WTC11 (cell line): ENCODE results near the gene PPP2R3A. TPM values are rescaled to one million over a fixed set of nuclear protein-coding genes. Genes with fewer than 3 reads are reported as not detected.

Experiments
- ATAC-seq: fragments of 200-7000 bp; cut with Tn5 transposase; 2 replicates; pipeline ENCODE4 v1.10.0; 2021; ENCODE audit warnings: mild to moderate bottlenecking, moderate library complexity
- CTCF ChIA-PET: fragments of 300-600 bp; sonication (Branson Sonifier 250); formaldehyde crosslinking; loops from one replicate; lab custom pipeline; 2021; ENCODE audit warnings: antibody characterized with exemption; lab: Charles Lee
- POLR2A ChIA-PET: fragments of 350-600 bp; sonication (Branson Sonifier 250); formaldehyde crosslinking; loops from one replicate; lab custom pipeline; 2021; ENCODE audit warnings: antibody characterized with exemption; lab: Charles Lee
- DNase-seq: peaks from one replicate; pipeline ENCODE4 v3.0.0; 2021; ENCODE audit warnings: low spot score
- H3K27ac Mint-ChIP-seq: 2 replicates; pipeline ENCODE4 v1.8.0; 2021; ENCODE audit warnings: mixed read lengths
- H3K27me3 Mint-ChIP-seq: 2 replicates; pipeline ENCODE4 v1.8.0; 2021; ENCODE audit warnings: low read depth, mild to moderate bottlenecking, moderate library complexity, mixed read lengths
- H3K36me3 Mint-ChIP-seq: 2 replicates; pipeline ENCODE4 v1.8.0; 2021; ENCODE audit warnings: mixed read lengths
- H3K4me1 Mint-ChIP-seq: 2 replicates; pipeline ENCODE4 v1.8.0; 2022; ENCODE audit warnings: mixed read lengths
- H3K4me3 Mint-ChIP-seq: 2 replicates; pipeline ENCODE4 v1.8.0; 2021; ENCODE audit warnings: mild to moderate bottlenecking, moderate library complexity, mixed read lengths
- H3K9me3 Mint-ChIP-seq: 2 replicates; pipeline ENCODE4 v1.8.0; 2021; ENCODE audit warnings: mixed read lengths
- AR ChIP-seq: fragments of 250-450 bp; sonication (Bioruptor Pico); IDR thresholded peaks from 2 replicates; pipeline ENCODE4 v1.9.0; 2021; ENCODE audit warnings: mild to moderate bottlenecking
- EMX1 ChIP-seq: fragments of 250-450 bp; sonication (Bioruptor Pico); IDR thresholded peaks from 2 replicates; pipeline ENCODE4 v1.8.0; 2021; ENCODE audit warnings: mild to moderate bottlenecking
- FOXP4 ChIP-seq: sonication (generic); formaldehyde crosslinking; IDR thresholded peaks from 2 replicates; pipeline ENCODE4 v1.8.0; 2022; ENCODE audit warnings: mild to moderate bottlenecking, missing genetic modification reagents
- IRF2 ChIP-seq: sonication (generic); formaldehyde crosslinking; IDR thresholded peaks from 2 replicates; pipeline ENCODE4 v1.8.0; 2022; ENCODE audit warnings: low read depth, missing genetic modification reagents, borderline replicate concordance
- JUN ChIP-seq: sonication (generic); formaldehyde crosslinking; IDR thresholded peaks from 2 replicates; pipeline ENCODE4 v1.8.0; 2023; ENCODE audit warnings: mild to moderate bottlenecking, missing genetic modification reagents
- MYBL2 ChIP-seq: sonication (generic); formaldehyde crosslinking; IDR thresholded peaks from 2 replicates; pipeline ENCODE4 v1.8.1; 2023; ENCODE audit warnings: mild to moderate bottlenecking, moderate library complexity, missing genetic modification reagents
- NFE2L1 ChIP-seq: sonication (generic); formaldehyde crosslinking; IDR thresholded peaks from 2 replicates; pipeline ENCODE4 v1.8.1; 2023; ENCODE audit warnings: missing genetic modification reagents
- NFYB ChIP-seq: sonication (generic); formaldehyde crosslinking; conservative IDR thresholded peaks from 2 replicates; pipeline ENCODE4 v1.8.0; 2022; ENCODE audit warnings: low read depth, missing genetic modification reagents
- PRRX2 ChIP-seq: fragments of 250-450 bp; sonication (Bioruptor Pico); IDR thresholded peaks from 2 replicates; pipeline ENCODE4 v1.8.0; 2021; ENCODE audit warnings: mild to moderate bottlenecking
- SP1 ChIP-seq: sonication (generic); formaldehyde crosslinking; conservative IDR thresholded peaks from 2 replicates; pipeline ENCODE4 v1.8.1; 2022; ENCODE audit warnings: missing genetic modification reagents
- STAT6 ChIP-seq: sonication (generic); formaldehyde crosslinking; conservative IDR thresholded peaks from 2 replicates; pipeline ENCODE4 v1.8.1; 2023; ENCODE audit warnings: mild to moderate bottlenecking, low read depth, missing genetic modification reagents, moderate library complexity
- TEAD1 ChIP-seq: sonication (generic); formaldehyde crosslinking; IDR thresholded peaks from 2 replicates; pipeline ENCODE4 v1.8.0; 2022; ENCODE audit warnings: mild to moderate bottlenecking, missing genetic modification reagents
- TP53 ChIP-seq: sonication (generic); formaldehyde crosslinking; IDR thresholded peaks from 2 replicates; pipeline ENCODE4 v1.8.1; 2023; ENCODE audit warnings: mild to moderate bottlenecking, missing genetic modification reagents
- USF1 ChIP-seq: sonication (generic); formaldehyde crosslinking; IDR thresholded peaks from 2 replicates; pipeline ENCODE4 v1.8.0; 2022; ENCODE audit warnings: mild to moderate bottlenecking, missing genetic modification reagents
- ZNF219 ChIP-seq: sonication (generic); formaldehyde crosslinking; IDR thresholded peaks from 2 replicates; pipeline ENCODE4 v1.8.0; 2023; ENCODE audit warnings: missing genetic modification reagents, mild to moderate bottlenecking, borderline replicate concordance
- ZNF232 ChIP-seq: sonication (generic); formaldehyde crosslinking; IDR thresholded peaks from 2 replicates; pipeline ENCODE4 v1.8.0; 2022; ENCODE audit warnings: mild to moderate bottlenecking, missing genetic modification reagents
- ZNF263 ChIP-seq: sonication (generic); formaldehyde crosslinking; IDR thresholded peaks from 2 replicates; pipeline ENCODE4 v1.8.1; 2022; ENCODE audit warnings: low read depth, mild to moderate bottlenecking, moderate library complexity, missing genetic modification reagents
- ZNF281 ChIP-seq: sonication (generic); formaldehyde crosslinking; IDR thresholded peaks from 2 replicates; pipeline ENCODE4 v1.8.0; 2023; ENCODE audit warnings: mild to moderate bottlenecking, missing genetic modification reagents
- ZNF317 ChIP-seq: sonication (generic); formaldehyde crosslinking; IDR thresholded peaks from 2 replicates; pipeline ENCODE4 v1.8.1; 2023; ENCODE audit warnings: low read depth, mild to moderate bottlenecking, moderate library complexity, missing genetic modification reagents, borderline replicate concordance
- ZNF423 ChIP-seq: fragments of 250-450 bp; sonication (Bioruptor Pico); IDR thresholded peaks from 2 replicates; pipeline ENCODE4 v2.1.2; 2022; ENCODE audit warnings: mild to moderate bottlenecking, moderate library complexity
- total RNA-seq: library from RNA; stranded (reverse); gene quantifications from 3 replicates; pipeline ENCODE4 v1.2.3, GENCODE V29; 2021

PPP2R3A gene
- total RNA-seq, 1 experiment from 2014 or later: 13.1 TPM

GRCh38 chr3:136196064-136196400 is 230.5 kb downstream of the PPP2R3A start, which contains the start of gene MSL2 (continued):
- TF ChIP-seq STAT6 (CRISPR knock-in tag): no peak
- TF ChIP-seq ZNF423 (CRISPR knock-in tag): no peak
- no peak for TF ChIP-seq ZNF281 (CRISPR knock-in tag)
- no peak for TF ChIP-seq USF1 (CRISPR knock-in tag)
- peak; percentile 24; the same call in 1 of the 2 replicates for TF ChIP-seq MYBL2 (CRISPR knock-in tag)
- TF ChIP-seq, all 79 proteins: peak for 4

- CTCF ChIA-PET: interaction anchor here (0.5 to 3.8 kb wide), 6 partner anchors 26 to 556 kb away, joined by 4 to 22 read pairs (median 4); partner anchors contain the start of genes PCCB and STAG1
- no peaks in the 10 kb centered on the region; the same call in 1 of the 2 replicates for H3K9me3 Mint-ChIP-seq
- H3K27ac Mint-ChIP-seq: peak overlapping the region; percentile 100
- TF ChIP-seq ZNF232 (peak; percentile 95), SP1 (CRISPR knock-in tag) (peak; percentile 80), STAT6 (CRISPR knock-in tag) (no peak), FOXP4 (peak; percentile 30; the same call in 1 of the 2 replicates), PRRX2 (CRISPR knock-in tag) (peak; percentile 67), JUN (peak; percentile 1; the same call in 1 of the 2 replicates), AR (no peak), TP53 (CRISPR knock-in tag) (peak; percentile 95), ZNF263 (CRISPR knock-in tag) (0 out of 2 replicates have a peak, but pooled peaks have one; percentile 50), TEAD1 (CRISPR knock-in tag) (peak; percentile 90), NFYB (peak; percentile 37; the same call in 1 of the 2 replicates), NFE2L1 (CRISPR knock-in tag) (peak; percentile 91), EMX1 (CRISPR knock-in tag) (peak; percentile 31; the same call in 1 of the 2 replicates), ZNF317 (CRISPR knock-in tag) (peak; percentile 59; the same call in 1 of the 2 replicates), IRF2 (CRISPR knock-in tag) (no peak), ZNF219 (CRISPR knock-in tag) (peak; percentile 75; the same call in 1 of the 2 replicates)
Observed at GRCh38 chr3:136196401-136197158, 231.1 kb downstream of the PPP2R3A start.

More at GRCh38 chr3:136196401-136197158, 231.1 kb downstream of the PPP2R3A start:
- peak; percentile 98 for DNase-seq
- peaks cover 2% of the 10 kb centered on the region; the same call in 1 of the 2 replicates for H3K27me3 Mint-ChIP-seq
- H3K4me1 Mint-ChIP-seq: peaks cover 38% of the 10 kb centered on the region
- peak overlapping the region; percentile 97 for H3K4me3 Mint-ChIP-seq
- peaks cover 8% of the 10 kb centered on the region for H3K36me3 Mint-ChIP-seq
- POLR2A ChIA-PET: interaction anchor here (0.5 to 1.9 kb wide), 12 partner anchors 9 to 665 kb away, joined by 3 to 14 read pairs (median 4); partner anchors contain the start of genes PCCB and STAG1
- peak; percentile 79 for ATAC-seq
